NB4 (cell line): ENCODE results near the gene CACUL1.

Experiments
- CTCF ChIP-seq: IDR thresholded peaks from one replicate; pipeline ENCODE4 v1.5.1; 2012; ENCODE audit warnings: low read depth, low read length
- MAX ChIP-seq: IDR thresholded peaks from 2 replicates; pipeline ENCODE4 v1.6.1; 2011; ENCODE audit warnings: low read depth, low read length
- MYC ChIP-seq: IDR thresholded peaks from 2 replicates; pipeline ENCODE4 v1.6.1; 2011; ENCODE audit warnings: low read depth, low read length
- POLR2A ChIP-seq: IDR thresholded peaks from 2 replicates; pipeline ENCODE4 v1.6.1; 2011; ENCODE audit warnings: mild to moderate bottlenecking; ENCODE audit not compliant: insufficient read length; ENCODE audit errors: extremely low read depth

GRCh38 chr10:118753331-118754228, 1.2 kb downstream of the CACUL1 start:
- TF ChIP-seq POLR2A (no peak), CTCF (no peak), MAX (no peak), MYC (no peak)
